Lower lobe of right lung (tissue), 2 donors: ENCODE data around the gene CNRIP1. TPM values are rescaled to one million over a fixed set of nuclear protein-coding genes. Genes with fewer than 3 reads are reported as not detected.

Experiments
- ATAC-seq, 2 donors: fragments of 200-7000 bp; cut with Tn5 transposase; one replicate each; pipeline ENCODE4 v1.9.1; 2020 to 2022; ENCODE audit warnings: mild to moderate bottlenecking in 2 of 2, moderate library complexity in 2 of 2
- DNase-seq: peaks from one replicate; pipeline ENCODE4 v3.0.0-alpha.2; 2020
- H3K27ac ChIP-seq: fragments of 200-600 bp; one replicate; pipeline ENCODE4 v1.8.0; 2022
- H3K27me3 ChIP-seq: fragments of 200-600 bp; one replicate; pipeline ENCODE4 v1.8.0; 2022; ENCODE audit warnings: low read depth
- H3K36me3 ChIP-seq: fragments of 200-600 bp; one replicate; pipeline ENCODE4 v1.8.0; 2022; ENCODE audit warnings: mild to moderate bottlenecking
- H3K4me1 ChIP-seq: fragments of 200-600 bp; one replicate; pipeline ENCODE4 v1.8.0; 2022
- H3K4me3 ChIP-seq: fragments of 200-600 bp; one replicate; pipeline ENCODE4 v1.8.0; 2022; ENCODE audit warnings: mild to moderate bottlenecking
- H3K9me3 ChIP-seq: fragments of 200-600 bp; one replicate; pipeline ENCODE4 v1.8.0; 2022
- CTCF ChIP-seq: fragments of 200-600 bp; IDR thresholded peaks from one replicate; pipeline ENCODE4 v1.8.0; 2022; ENCODE audit warnings: antibody characterized with exemption, mild to moderate bottlenecking
- intact Hi-C: fragments of 100-400 bp; cut with DNase I; formaldehyde crosslinking; loops from one replicate; pipeline ENCODE4 v1.11.0; 2022
- total RNA-seq: library from RNA; stranded (reverse); fragmentation: NEBNext Ultra II Directional; extraction: Animal tissue kit (Norgen Biotek cat#: 25700); gene quantifications from one replicate; pipeline ENCODE4 v1.2.1, GENCODE V29; 2021
- donor health status: DM: no; HTN: yes; CAD: no; lungs with severe emphysema.

The CNRIP1 gene
- total RNA-seq, 1 donor from 2014 or later = 20.8 TPM

GRCh38 chr2:68340226-68341061 is 20.7 kb upstream of the CNRIP1 start:
- H3K27me3 ChIP-seq = no peaks in the 10 kb centered on the region
- H3K4me3 ChIP-seq = no peak overlapping the region
- H3K27ac ChIP-seq = no peak overlapping the region
- DNase-seq (no peak), ATAC-seq (no peak)
- intact Hi-C loops = no loop called here
- H3K4me1 ChIP-seq = no peaks in the 10 kb centered on the region
- no peaks in the 10 kb centered on the region for H3K36me3 ChIP-seq
- TF ChIP-seq CTCF = no peak
- H3K9me3 ChIP-seq = no peaks in the 10 kb centered on the region

DNA sequence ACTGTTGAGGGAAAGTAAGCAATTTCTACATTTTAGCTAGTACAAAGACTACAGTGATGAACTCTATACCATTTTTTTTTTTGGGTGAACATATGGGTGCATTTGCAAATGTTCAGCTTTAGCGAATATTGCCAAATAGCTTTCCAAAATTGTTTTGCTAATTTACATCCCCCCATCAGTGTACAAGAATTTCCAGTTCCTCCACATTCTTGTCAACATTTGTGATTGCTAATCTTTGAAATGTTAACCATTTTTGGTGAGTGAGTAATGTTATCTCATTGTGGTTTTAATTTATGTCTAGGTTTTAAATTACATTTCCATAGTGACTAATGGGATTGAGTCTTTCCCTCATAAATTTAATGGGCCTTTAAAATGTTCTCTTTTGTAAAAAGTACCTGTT is 16.4 kb upstream of the CNRIP1 start:
- H3K27me3 ChIP-seq = no peaks in the 10 kb centered on the region
- H3K9me3 ChIP-seq = no peaks in the 10 kb centered on the region
- intact Hi-C loops = no loop called here
- H3K36me3 ChIP-seq = no peaks in the 10 kb centered on the region
- no peak overlapping the region for H3K4me3 ChIP-seq
- no peak overlapping the region for H3K27ac ChIP-seq
- TF ChIP-seq CTCF = no peak
- ATAC-seq (no peak), DNase-seq (no peak)
- no peaks in the 10 kb centered on the region for H3K4me1 ChIP-seq

- ATAC-seq (no peak), DNase-seq (no peak)
- Histone ChIP-seq H3K27ac (no peak overlapping the region), H3K27me3 (no peaks in the 10 kb centered on the region), H3K4me3 (no peak overlapping the region), H3K36me3 (no peaks in the 10 kb centered on the region), H3K9me3 (no peaks in the 10 kb centered on the region), H3K4me1 (no peaks in the 10 kb centered on the region)
- TF ChIP-seq CTCF = no peak
- intact Hi-C loops = no loop called here
Observed at GRCh38 chr2:68333931-68334330, 14.2 kb upstream of the CNRIP1 start.

DNA sequence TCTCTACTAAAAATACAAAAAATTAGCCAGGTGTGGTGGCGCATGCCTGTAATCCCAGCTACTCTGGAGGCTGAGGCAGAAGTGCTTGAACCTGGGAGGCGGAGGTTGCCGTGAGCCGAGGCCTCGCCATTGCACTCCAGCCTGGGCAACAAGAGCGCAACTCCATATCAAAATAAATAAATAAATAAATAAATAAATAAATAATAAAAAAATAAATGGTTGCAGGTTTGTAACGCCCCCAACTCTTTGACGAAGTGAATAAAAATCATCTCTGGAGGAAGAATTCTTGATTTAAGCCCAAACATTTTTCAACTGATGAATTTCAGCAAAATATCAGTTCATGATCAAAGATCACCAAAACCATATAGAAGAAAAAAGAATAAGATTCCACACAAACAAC is 13.3 kb upstream of the CNRIP1 start:
- intact Hi-C loops = no loop called here
- DNase-seq (no peak), ATAC-seq (no peak)
- Histone ChIP-seq H3K4me3 (no peak overlapping the region), H3K27me3 (no peaks in the 10 kb centered on the region), H3K36me3 (no peaks in the 10 kb centered on the region), H3K9me3 (no peaks in the 10 kb centered on the region), H3K27ac (no peak overlapping the region), H3K4me1 (no peaks in the 10 kb centered on the region)
- TF ChIP-seq CTCF = no peak

DNA sequence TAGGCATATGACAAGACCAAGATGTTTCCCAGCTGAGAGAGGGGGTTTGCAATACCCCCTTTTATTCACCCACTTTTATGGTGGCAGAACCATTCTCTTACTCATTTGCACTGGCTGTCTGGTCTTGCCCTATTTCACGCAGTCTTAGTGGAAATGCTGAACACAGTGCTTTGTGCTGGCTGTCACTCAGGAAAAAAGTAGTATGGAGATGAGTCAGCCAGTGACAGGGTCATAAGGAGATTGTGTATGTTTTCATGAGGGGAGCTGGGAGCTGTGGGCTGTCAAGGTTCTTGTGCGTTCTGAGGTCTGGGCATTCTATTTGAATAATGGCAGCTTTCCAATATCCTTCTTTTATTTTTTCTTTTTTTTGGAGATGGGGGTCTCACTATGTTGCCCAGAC is 10.9 kb upstream of the CNRIP1 start:
- Histone ChIP-seq H3K4me3 (no peak overlapping the region), H3K27me3 (no peaks in the 10 kb centered on the region), H3K4me1 (no peaks in the 10 kb centered on the region), H3K36me3 (no peaks in the 10 kb centered on the region), H3K9me3 (no peaks in the 10 kb centered on the region), H3K27ac (no peak overlapping the region)
- ATAC-seq (no peak), DNase-seq (no peak)
- no peak for TF ChIP-seq CTCF
- intact Hi-C loops = no loop called here
